K562 (cell line): Measurements from ENCODE around the gene COASY. TPM values are rescaled to one million over a fixed set of nuclear protein-coding genes. Genes with fewer than 3 reads are reported as not detected.
A peak's percentile ranks its signal among the peaks of the same experiment; 100 is the strongest.

Experiments
- CREB5 ChIP-seq: fragments of 250-450 bp; sonication (Bioruptor Pico); IDR thresholded peaks from 2 replicates; pipeline ENCODE4 v1.5.0; 2020; ENCODE audit warnings: mild to moderate bottlenecking
- CTCF ChIP-seq, 3 experiments: IDR thresholded peaks in 2 of 3; conservative IDR thresholded peaks in 1 of 3; 2 replicates each; pipeline ENCODE4 v1.5.1; 2011 to 2012; ENCODE audit warnings: low read length in 3 of 3, mild to moderate bottlenecking in 3 of 3, control low read depth in 2 of 3, improper control_type of control experiment in 1 of 3, inconsistent platforms in 1 of 3, low read depth in 1 of 3, mixed read lengths in 1 of 3, moderate library complexity in 1 of 3; ENCODE audit not compliant: insufficient read depth in 2 of 3
- HCFC1 ChIP-seq: IDR thresholded peaks from 2 replicates; pipeline ENCODE4 v1.6.1; 2012; ENCODE audit warnings: low read depth, low read length, improper control_type of control experiment
- IRF1 ChIP-seq: sonication (generic); formaldehyde crosslinking; IDR thresholded peaks from 2 replicates; pipeline ENCODE4 v1.8.0; 2022; ENCODE audit warnings: missing genetic modification reagents, mild to moderate bottlenecking, borderline replicate concordance
- PHF8 ChIP-seq: fragments of 200-600 bp; sonication (generic); IDR thresholded peaks from 2 replicates; pipeline ENCODE4 v1.6.1; 2012; ENCODE audit warnings: mixed run types, mild to moderate bottlenecking, inconsistent platforms, low read length, moderate library complexity, borderline replicate concordance
- SFPQ ChIP-seq: fragments of 200-400 bp; formaldehyde crosslinking; IDR thresholded peaks from 2 replicates; pipeline ENCODE4 v1.6.1; 2017; ENCODE audit warnings: mild to moderate bottlenecking, low read depth, low read length, moderate library complexity
- YBX1 ChIP-seq: fragments of 450-650 bp; IDR thresholded peaks from 2 replicates; pipeline ENCODE4 v1.7.1; 2016; ENCODE audit warnings: mild to moderate bottlenecking
- ZNF232 ChIP-seq: sonication (generic); formaldehyde crosslinking; IDR thresholded peaks from 2 replicates; pipeline ENCODE4 v1.8.0; 2022; ENCODE audit warnings: mild to moderate bottlenecking, missing genetic modification reagents
- ZNF830 ChIP-seq: fragments of 250-450 bp; sonication (Bioruptor Pico); IDR thresholded peaks from 2 replicates; pipeline ENCODE4 v1.5.0; 2021; ENCODE audit warnings: mild to moderate bottlenecking
- polyA plus RNA-seq, 8 experiments: library from polyadenylated mRNA; depleted of rRNA in 4 of 8; stranded (reverse) in 5 of 8; unstranded in 3 of 8; fragments of >200 nt; fragmentation: Nextera tagmentation in 2 of 8; fragmentation: Illumina TruSeq in 1 of 8; extraction: Ambion mirVana in 2 of 8; extraction: Trizol in 1 of 8; gene quantifications; 2 replicates each; pipeline versions ENCODE4 v1.2.1 to v1.2.3, GENCODE V29; 2011 to 2014; ENCODE audit warnings: inconsistent platforms in 1 of 8, missing spikeins in 1 of 8
- total RNA-seq, 7 experiments: library from RNA; depleted of rRNA in 6 of 7; stranded (reverse); fragments of >200 nt in 6 of 7; fragmentation: Illumina TruSeq in 2 of 7; extraction: Trizol in 2 of 7; gene quantifications; 2 replicates each; pipeline versions ENCODE4 v1.2.1 to v1.2.3, GENCODE V29; 2011 to 2021; ENCODE audit warnings: low replicate concordance in 1 of 7
- TF ChIP-seq, protein P1 (sequence below): fragments of 450-650 bp; IDR thresholded peaks from 2 replicates; pipeline ENCODE4 v1.6.1; 2017; ENCODE audit warnings: antibody characterized with exemption, mild to moderate bottlenecking
- TF ChIP-seq, protein P2 (sequence below), 2 experiments: fragments of 150-350 bp in 1 of 2; IDR thresholded peaks; 2 replicates each; pipeline ENCODE4 v1.6.1; 2012 to 2016; ENCODE audit warnings: low read depth in 2 of 2, low read length in 2 of 2, mild to moderate bottlenecking in 1 of 2, moderate library complexity in 1 of 2

Gene COASY
- total and polyA plus RNA-seq, 9 of the 15 experiments (the other 6 are each of a cell fraction or from before 2014, with no cell fraction given): 25.4 to 175 (median 62.3) TPM

DNA sequence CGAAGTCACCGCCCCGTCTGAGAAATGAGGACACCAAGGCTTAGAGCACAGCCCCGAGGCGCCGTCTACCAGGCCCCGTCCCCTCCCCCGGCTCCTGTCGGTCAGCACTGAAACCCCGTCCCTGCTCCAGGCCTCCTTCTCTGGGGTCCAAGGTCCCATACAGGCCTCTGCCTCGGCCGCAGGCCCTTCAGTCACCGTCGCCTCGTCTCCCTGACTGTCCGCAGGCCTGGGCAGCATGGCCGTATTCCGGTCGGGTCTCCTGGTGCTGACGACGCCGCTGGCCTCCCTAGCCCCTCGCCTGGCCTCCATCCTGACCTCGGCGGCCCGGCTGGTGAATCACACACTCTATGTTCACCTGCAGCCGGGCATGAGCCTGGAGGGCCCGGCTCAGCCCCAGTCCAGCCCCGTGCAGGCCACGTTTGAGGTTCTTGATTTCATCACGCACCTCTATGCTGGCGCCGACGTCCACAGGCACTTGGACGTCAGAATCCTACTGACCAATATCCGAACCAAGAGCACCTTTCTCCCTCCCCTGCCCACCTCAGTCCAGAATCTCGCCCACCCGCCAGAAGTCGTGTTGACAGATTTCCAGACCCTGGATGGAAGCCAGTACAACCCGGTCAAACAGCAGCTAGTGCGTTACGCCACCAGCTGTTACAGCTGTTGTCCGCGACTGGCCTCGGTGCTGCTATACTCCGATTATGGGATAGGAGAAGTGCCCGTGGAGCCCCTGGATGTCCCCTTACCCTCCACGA, 617 bp downstream of the COASY start (continued):
- TF ChIP-seq CREB5: no peak
- no peak for TF ChIP-seq SFPQ
- 0 out of 2 replicates have a peak, but pooled peaks have one; percentile 49 for TF ChIP-seq ZNF232
- no peak for TF ChIP-seq HCFC1
- no peak for TF ChIP-seq ZNF830 (CRISPR knock-in tag)
- 0 out of 6 replicates have a peak, but pooled peaks of 1 of the 3 experiments have one; percentile 8 for TF ChIP-seq CTCF (IDR thresholded peaks at IDR 0.05 in 2 of 3, conservative IDR thresholded peaks at IDR 0.05 in 1 of 3; ENCODE audit: insufficient read depth in 2 of 3, low read depth in 1 of 3, low read length in 3 of 3)
- TF ChIP-seq, protein P1, sequence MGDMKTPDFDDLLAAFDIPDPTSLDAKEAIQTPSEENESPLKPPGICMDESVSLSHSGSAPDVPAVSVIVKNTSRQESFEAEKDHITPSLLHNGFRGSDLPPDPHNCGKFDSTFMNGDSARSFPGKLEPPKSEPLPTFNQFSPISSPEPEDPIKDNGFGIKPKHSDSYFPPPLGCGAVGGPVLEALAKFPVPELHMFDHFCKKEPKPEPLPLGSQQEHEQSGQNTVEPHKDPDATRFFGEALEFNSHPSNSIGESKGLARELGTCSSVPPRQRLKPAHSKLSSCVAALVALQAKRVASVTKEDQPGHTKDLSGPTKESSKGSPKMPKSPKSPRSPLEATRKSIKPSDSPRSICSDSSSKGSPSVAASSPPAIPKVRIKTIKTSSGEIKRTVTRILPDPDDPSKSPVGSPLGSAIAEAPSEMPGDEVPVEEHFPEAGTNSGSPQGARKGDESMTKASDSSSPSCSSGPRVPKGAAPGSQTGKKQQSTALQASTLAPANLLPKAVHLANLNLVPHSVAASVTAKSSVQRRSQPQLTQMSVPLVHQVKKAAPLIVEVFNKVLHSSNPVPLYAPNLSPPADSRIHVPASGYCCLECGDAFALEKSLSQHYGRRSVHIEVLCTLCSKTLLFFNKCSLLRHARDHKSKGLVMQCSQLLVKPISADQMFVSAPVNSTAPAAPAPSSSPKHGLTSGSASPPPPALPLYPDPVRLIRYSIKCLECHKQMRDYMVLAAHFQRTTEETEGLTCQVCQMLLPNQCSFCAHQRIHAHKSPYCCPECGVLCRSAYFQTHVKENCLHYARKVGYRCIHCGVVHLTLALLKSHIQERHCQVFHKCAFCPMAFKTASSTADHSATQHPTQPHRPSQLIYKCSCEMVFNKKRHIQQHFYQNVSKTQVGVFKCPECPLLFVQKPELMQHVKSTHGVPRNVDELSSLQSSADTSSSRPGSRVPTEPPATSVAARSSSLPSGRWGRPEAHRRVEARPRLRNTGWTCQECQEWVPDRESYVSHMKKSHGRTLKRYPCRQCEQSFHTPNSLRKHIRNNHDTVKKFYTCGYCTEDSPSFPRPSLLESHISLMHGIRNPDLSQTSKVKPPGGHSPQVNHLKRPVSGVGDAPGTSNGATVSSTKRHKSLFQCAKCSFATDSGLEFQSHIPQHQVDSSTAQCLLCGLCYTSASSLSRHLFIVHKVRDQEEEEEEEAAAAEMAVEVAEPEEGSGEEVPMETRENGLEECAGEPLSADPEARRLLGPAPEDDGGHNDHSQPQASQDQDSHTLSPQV: 0 out of 2 replicates have a peak, but pooled peaks have one; percentile 52
- TF ChIP-seq PHF8: peak; percentile 3; the same call in 1 of the 2 replicates
- TF ChIP-seq, protein P2, sequence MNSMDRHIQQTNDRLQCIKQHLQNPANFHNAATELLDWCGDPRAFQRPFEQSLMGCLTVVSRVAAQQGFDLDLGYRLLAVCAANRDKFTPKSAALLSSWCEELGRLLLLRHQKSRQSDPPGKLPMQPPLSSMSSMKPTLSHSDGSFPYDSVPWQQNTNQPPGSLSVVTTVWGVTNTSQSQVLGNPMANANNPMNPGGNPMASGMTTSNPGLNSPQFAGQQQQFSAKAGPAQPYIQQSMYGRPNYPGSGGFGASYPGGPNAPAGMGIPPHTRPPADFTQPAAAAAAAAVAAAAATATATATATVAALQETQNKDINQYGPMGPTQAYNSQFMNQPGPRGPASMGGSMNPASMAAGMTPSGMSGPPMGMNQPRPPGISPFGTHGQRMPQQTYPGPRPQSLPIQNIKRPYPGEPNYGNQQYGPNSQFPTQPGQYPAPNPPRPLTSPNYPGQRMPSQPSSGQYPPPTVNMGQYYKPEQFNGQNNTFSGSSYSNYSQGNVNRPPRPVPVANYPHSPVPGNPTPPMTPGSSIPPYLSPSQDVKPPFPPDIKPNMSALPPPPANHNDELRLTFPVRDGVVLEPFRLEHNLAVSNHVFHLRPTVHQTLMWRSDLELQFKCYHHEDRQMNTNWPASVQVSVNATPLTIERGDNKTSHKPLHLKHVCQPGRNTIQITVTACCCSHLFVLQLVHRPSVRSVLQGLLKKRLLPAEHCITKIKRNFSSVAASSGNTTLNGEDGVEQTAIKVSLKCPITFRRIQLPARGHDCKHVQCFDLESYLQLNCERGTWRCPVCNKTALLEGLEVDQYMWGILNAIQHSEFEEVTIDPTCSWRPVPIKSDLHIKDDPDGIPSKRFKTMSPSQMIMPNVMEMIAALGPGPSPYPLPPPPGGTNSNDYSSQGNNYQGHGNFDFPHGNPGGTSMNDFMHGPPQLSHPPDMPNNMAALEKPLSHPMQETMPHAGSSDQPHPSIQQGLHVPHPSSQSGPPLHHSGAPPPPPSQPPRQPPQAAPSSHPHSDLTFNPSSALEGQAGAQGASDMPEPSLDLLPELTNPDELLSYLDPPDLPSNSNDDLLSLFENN (IDR thresholded peaks at IDR 0.05; ENCODE audit: low read depth in 2 of 2, low read length in 2 of 2): no peak
- no peak for TF ChIP-seq YBX1
- TF ChIP-seq IRF1 (CRISPR knock-in tag): no peak
